Subcutaneous adipose tissue (tissue), 4 donors: ENCODE data around the gene ROCK1. TPM values are rescaled to one million over a fixed set of nuclear protein-coding genes. Genes with fewer than 3 reads are reported as not detected.

Source experiments
- CTCF ChIP-seq: fragments of 450-650 bp; IDR thresholded peaks from one replicate; pipeline ENCODE4 v1.5.1; 2016; ENCODE audit warnings: low read depth, mild to moderate bottlenecking, control low read depth, antibody characterized with exemption, moderate library complexity
- total RNA-seq, 4 donors: library from RNA; depleted of rRNA; stranded (reverse); fragments of >200 nt; gene quantifications; one replicate each; pipeline ENCODE4 v1.1.0, GENCODE V29; 2016

ROCK1 gene
- total RNA-seq, 4 donors from 2014 or later = 77.8 to 107 (median 101) TPM

DNA sequence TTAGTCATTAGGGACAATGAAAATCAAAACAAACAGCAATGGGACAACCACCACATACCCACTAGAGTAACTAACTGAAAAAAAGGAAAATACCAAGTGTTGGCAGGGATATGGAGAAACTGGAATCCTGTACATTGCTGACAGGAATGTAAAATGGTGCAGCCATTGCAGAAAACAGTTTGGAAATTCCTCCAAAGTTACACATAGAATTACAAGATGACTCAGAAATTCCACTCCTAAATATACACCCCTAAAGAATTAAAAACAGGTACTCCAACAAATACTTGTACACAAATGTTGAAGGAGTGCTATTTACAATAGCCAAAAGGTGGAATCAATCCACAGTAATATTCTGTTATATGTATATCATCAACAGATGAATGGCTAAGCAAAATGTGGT, 110.9 kb downstream of the ROCK1 start:
- no peak for TF ChIP-seq CTCF

DNA sequence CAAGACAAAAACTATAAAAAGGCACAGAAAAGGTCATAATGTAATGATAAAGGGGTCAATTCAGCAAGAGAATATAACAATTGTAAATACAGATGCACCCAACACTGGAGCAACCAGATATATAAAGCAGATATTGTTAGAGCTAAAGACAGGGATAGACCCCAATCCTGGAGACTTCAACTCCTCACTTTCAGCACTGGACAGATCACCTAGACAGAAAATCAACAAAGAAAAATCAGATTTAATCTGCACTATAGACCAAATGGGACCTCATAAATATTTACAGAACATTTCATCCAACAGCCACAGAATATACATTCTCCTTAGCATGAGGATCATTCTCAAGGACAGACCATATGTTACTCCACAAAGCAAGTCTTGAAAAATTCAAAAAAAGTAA, 114.2 kb downstream of the ROCK1 start:
- no peak for TF ChIP-seq CTCF

DNA sequence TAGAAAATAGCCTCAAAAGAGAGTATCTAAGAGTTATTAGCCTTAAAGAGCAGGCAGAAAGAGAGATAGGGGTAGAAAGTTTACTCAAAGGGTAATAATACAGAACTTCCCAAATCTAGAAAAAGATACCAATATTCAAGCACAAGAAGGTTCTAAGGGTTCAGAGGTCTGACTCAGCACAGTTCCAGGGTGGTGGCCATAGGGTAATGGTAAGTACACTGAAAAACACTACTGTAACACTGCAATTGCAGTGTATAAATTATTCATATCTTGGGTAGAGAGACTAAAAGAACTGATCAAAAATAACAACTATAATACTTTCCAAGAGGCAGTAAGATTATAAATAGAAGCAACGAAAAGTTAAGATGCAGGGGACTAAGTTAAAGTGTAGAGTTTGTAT, 115.2 kb downstream of the ROCK1 start:
- TF ChIP-seq CTCF = no peak

DNA sequence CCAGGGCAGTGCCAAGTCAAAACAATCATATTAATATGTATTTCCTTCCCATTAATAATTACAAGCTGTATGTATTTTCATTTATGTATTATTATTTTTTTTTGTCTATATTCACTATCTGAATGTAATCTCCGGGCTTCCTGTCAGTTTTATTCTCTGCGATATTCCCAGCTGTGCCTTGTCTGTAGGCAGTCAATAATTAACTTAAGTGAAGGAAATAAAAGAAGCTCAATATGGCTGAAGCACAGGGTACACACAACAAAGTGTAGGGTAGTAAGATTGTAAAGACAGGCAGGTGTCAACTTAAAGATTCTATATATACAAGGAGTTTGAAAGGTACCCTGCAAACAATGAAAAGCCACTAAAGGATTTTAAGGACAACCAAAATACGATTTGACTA, 122.9 kb downstream of the ROCK1 start:
- TF ChIP-seq CTCF = no peak

GRCh38 chr18:20975077-20975476, 136.5 kb downstream of the ROCK1 start:
- TF ChIP-seq CTCF = no peak

- TF ChIP-seq CTCF = no peak
Measured at GRCh38 chr18:20971886-20972267, 139.7 kb downstream of the ROCK1 start.

DNA sequence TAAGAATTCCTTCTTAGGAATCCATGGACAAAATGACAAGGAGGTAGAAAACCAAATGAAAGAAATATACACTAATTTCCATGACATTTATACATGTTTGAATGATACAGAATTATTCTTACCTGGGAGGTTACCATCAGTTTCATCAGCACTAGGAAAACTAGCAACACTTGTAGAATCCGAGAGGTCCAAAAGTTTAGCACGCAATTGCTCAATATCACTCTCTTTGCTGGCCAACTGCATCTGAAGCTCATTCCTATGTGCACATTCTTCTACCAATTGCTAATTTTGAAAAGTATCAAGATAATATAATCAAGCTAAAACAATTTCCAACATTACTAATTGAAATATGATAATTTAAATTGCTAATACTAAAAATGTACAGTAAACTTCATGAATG, 144.8 kb downstream of the ROCK1 start:
- no peak for TF ChIP-seq CTCF

DNA sequence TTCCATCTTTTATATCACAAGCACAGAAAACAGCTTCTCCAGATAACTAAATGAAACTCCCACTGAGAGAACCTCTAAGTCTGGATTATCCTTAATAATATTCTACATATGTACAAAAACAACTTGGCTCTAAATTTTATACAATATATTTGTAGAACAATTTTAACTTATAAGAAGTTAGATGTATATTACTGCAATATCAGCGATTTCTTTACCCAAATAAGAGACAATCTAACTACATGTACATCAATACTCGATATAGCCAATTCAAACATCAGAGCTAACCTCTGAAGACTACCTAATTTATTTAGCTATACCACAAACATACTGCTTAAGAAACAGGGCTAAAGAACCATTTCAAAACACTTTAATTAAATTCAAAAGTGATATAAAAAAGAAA, 148.6 kb downstream of the ROCK1 start:
- no peak for TF ChIP-seq CTCF
